ENCODE data around the gene NELFCD.

GRCh38 chr20:58944610-58945009, 36.4 kb upstream of the NELFCD start:
- TF ChIP-seq, protein P1, sequence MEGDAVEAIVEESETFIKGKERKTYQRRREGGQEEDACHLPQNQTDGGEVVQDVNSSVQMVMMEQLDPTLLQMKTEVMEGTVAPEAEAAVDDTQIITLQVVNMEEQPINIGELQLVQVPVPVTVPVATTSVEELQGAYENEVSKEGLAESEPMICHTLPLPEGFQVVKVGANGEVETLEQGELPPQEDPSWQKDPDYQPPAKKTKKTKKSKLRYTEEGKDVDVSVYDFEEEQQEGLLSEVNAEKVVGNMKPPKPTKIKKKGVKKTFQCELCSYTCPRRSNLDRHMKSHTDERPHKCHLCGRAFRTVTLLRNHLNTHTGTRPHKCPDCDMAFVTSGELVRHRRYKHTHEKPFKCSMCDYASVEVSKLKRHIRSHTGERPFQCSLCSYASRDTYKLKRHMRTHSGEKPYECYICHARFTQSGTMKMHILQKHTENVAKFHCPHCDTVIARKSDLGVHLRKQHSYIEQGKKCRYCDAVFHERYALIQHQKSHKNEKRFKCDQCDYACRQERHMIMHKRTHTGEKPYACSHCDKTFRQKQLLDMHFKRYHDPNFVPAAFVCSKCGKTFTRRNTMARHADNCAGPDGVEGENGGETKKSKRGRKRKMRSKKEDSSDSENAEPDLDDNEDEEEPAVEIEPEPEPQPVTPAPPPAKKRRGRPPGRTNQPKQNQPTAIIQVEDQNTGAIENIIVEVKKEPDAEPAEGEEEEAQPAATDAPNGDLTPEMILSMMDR (IDR thresholded peaks at IDR 0.05): no peak
- TF ChIP-seq POLR2AphosphoS5 (IDR thresholded peaks at IDR 0.05): no peak
- TF ChIP-seq POLR2A (IDR thresholded peaks at IDR 0.05): no peak
- TF ChIP-seq EP300 (IDR thresholded peaks at IDR 0.05; ENCODE audit: low read depth): no peak

Data from transverse colon (tissue), 4 donors.